ENCODE measurements around the gene AGFG1. TPM values are rescaled to one million over a fixed set of nuclear protein-coding genes. Genes with fewer than 3 reads are reported as not detected.

Gene AGFG1
- total and polyA plus RNA-seq, 9 donors: 21.3 to 78.9 (median 49.9) TPM

- H3K4me3 ChIP-seq: no peak overlapping the region
- no peak overlapping the region for H3K27ac ChIP-seq
- no peaks in the 10 kb centered on the region for H3K27me3 ChIP-seq
- TF ChIP-seq POLR2A (IDR thresholded peaks at IDR 0.05) (no peak), EP300 (IDR thresholded peaks at IDR 0.05) (no peak), CTCF (IDR thresholded peaks at IDR 0.05) (no peak)
- H3K9me3 ChIP-seq: no peaks in the 10 kb centered on the region
- WGBS, 3 donors: 75 to 90% (median 89%) methylated on average over 1 of the region's 1 CpG
- no peaks in the 10 kb centered on the region for H3K4me1 ChIP-seq (ENCODE audit: insufficient read depth)
- intact Hi-C loops (cut with DNase I): no loop called here
- H3K36me3 ChIP-seq: no peaks in the 10 kb centered on the region
- DNase-seq: no peak
These were observed 93.1 kb downstream of the AGFG1 start for GRCh38 chr2:227565080-227565479.

DNA sequence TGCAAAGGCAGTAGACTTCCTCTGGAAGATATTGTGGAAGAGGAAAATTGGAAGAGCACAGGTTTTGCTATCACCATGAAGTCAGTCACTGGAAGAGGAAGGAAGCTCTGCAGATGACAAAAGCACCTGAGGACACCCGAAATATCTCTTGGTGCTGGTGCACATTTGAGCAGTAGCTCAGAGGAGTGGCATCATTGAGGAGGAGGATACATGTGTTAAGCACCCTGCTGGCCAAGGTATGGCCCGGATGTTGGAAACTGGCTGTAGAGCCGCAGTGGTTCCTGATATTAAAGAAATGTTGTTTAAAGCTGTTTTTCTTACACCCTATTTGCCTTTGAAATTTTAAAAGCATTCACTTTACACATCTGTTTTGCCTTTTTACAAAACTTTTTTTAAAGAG lies 94.1 kb downstream of the AGFG1 start:
- H3K4me3 ChIP-seq: no peak overlapping the region
- 59 to 61% (median 61%) methylated on average over 3 of the region's 3 CpGs for WGBS, 3 donors
- intact Hi-C loops (cut with DNase I): no loop called here
- H3K27ac ChIP-seq: no peak overlapping the region
- no peaks in the 10 kb centered on the region for H3K36me3 ChIP-seq
- no peaks in the 10 kb centered on the region for H3K27me3 ChIP-seq
- TF ChIP-seq POLR2A (IDR thresholded peaks at IDR 0.05) (no peak), CTCF (IDR thresholded peaks at IDR 0.05) (no peak), EP300 (IDR thresholded peaks at IDR 0.05) (no peak)
- H3K9me3 ChIP-seq: no peaks in the 10 kb centered on the region
- no peak for DNase-seq
- H3K4me1 ChIP-seq (ENCODE audit: insufficient read depth): no peaks in the 10 kb centered on the region

DNA sequence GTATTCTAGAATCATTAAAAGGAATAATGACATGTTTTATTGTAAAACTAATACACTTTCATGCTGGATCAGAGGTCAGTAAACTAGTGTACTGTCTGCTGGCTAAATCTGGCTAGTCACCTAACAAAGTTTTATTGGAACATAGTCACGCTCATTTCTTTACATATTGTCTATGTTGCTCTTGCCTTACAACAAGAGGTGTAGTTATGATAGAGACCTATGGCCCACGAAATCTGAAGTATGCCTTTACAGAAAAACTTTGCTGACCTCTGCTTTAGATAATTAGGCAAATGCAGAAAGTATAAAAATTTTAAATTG lies 96.9 kb downstream of the AGFG1 start:
- Histone ChIP-seq H3K27ac (no peak overlapping the region), H3K36me3 (no peaks in the 10 kb centered on the region), H3K27me3 (no peaks in the 10 kb centered on the region), H3K4me1 (ENCODE audit: insufficient read depth) (no peaks in the 10 kb centered on the region), H3K4me3 (no peak overlapping the region), H3K9me3 (no peaks in the 10 kb centered on the region)
- intact Hi-C loops (cut with DNase I): no loop called here
- no peak for DNase-seq
- WGBS, 3 donors: 81 to 92% (median 90%) methylated on average over 2 of the region's 2 CpGs
- TF ChIP-seq EP300 (IDR thresholded peaks at IDR 0.05) (no peak), CTCF (IDR thresholded peaks at IDR 0.05) (no peak), POLR2A (IDR thresholded peaks at IDR 0.05) (no peak)

- Histone ChIP-seq H3K4me3 (no peak overlapping the region), H3K27me3 (no peaks in the 10 kb centered on the region), H3K27ac (no peak overlapping the region), H3K9me3 (no peaks in the 10 kb centered on the region), H3K4me1 (ENCODE audit: insufficient read depth) (no peaks in the 10 kb centered on the region), H3K36me3 (no peaks in the 10 kb centered on the region)
- intact Hi-C loops (cut with DNase I): no loop called here
- TF ChIP-seq EP300 (IDR thresholded peaks at IDR 0.05) (no peak), CTCF (IDR thresholded peaks at IDR 0.05) (no peak), POLR2A (IDR thresholded peaks at IDR 0.05) (no peak)
- WGBS, 3 donors: 23 to 48% (median 30%) methylated on average over 1 of the region's 1 CpG
- DNase-seq: no peak
These were observed 98.7 kb downstream of the AGFG1 start for GRCh38 chr2:227570615-227571014.

GRCh38 chr2:227576110-227576509 lies 104.2 kb downstream of the AGFG1 start:
- Histone ChIP-seq H3K36me3 (no peaks in the 10 kb centered on the region), H3K4me3 (no peak overlapping the region), H3K27me3 (no peaks in the 10 kb centered on the region), H3K9me3 (no peaks in the 10 kb centered on the region), H3K4me1 (ENCODE audit: insufficient read depth) (no peaks in the 10 kb centered on the region), H3K27ac (no peak overlapping the region)
- no peak for TF ChIP-seq EP300 (IDR thresholded peaks at IDR 0.05)
- no peak for TF ChIP-seq CTCF (IDR thresholded peaks at IDR 0.05)
- TF ChIP-seq POLR2A (IDR thresholded peaks at IDR 0.05): no peak
- intact Hi-C loops (cut with DNase I): no loop called here
- no peak for DNase-seq
